HG03565 (cell line): Measurements from ENCODE around the gene ZNF141.
"Not testable (repeated sequence)": the region's sequence is repeated elsewhere in the genome, so short reads cannot be mapped to it uniquely, and the experiment has no call there.

Experiments used
- ATAC-seq: cut with Tn5 transposase; IDR thresholded peaks from one replicate; pipeline ENCODE4 v1.9.1; 2021; ENCODE audit warnings: mild to moderate bottlenecking, moderate library complexity; ENCODE audit not compliant: unreplicated experiment

ZNF141 gene

DNA sequence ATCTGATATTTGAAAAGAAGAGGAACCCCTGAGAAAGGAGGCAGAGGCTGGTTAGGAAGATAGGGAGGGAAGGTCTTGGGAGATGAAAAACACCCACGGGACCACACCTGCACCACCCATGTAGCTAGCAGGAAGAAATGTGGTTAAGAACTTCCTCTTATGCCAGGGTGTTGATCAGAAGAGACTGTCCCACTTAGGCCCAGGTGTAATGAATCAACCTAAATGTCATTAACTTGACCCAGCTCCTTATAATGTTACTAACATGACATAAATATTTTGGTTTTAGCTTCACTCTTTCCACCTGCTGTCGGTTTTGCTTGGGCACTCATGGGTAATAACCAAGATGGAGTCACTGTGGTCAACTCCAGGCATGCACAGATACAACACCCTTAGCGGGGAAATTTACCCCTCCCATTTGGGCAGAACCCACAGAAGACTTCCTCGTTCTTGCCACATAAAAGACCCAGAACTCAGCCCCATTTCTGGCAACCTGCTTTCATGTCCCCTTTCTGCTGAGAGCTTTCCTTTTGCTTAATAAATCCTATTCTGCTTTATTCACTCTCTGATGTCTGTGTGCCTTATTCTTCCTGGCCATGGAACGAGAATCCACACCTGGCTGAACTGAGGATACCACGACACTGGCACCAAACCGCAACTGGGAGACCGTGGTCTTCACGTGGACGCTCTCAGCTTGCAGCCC is 46.8 kb downstream of the ZNF141 start:
- ATAC-seq = no peak

DNA sequence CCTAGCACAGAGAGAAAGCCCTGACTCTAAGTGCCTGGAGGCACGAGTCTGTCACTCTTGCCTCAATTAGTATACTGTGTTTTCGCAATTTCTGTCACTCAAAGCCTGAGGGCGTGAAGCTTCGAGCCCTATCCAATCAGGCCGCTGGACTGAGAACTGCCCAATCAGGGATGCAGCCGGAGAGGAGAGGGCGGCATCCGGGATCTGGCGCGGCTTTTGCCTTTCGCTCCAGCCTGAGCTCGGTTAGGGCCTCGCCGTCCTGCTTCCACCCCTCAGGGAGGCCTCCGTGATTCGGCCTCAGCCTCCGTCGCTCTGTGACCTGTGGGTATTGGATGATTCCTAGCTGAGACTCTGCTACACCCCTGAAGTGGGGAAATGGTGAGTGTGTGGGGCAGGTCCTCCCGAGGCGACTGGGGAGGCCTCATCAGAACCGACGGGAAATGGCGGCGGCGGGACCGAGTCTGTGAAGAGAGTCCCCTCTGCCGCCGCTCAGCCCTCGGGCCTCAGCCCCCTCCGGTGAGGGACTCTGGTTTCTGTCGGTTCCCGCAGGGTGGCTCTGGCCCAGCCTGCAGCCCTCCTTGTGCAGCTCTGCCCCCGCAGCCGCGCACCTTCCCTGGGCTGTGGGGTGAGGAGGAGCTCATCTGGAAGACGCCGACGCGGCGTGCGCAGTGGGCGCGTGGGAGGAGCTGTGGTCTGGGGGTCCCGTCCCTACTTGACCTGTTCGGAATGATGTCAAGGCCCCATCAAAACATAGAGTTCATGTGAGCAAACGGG is 48.5 kb downstream of the ZNF141 start:
- no peak for ATAC-seq

DNA sequence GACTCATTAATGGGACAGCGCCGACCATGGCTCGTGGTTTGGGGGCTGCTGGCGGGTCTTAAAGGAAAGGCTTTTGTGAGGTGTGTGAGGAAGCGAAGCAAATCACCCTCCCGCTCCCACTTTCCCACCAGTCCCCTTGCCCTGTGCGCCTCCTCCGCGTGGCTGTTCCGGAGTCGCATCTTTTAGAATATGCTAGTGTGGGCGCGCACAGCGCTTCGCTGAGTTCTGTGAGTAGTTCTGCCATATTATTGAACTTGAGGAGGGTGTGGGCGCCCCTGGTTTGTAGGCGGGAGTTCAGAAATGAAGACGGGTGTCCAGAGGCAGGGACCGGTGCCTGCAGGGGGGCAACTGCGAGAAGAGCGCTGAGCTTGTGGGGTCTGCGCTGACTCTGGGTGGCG is 49.1 kb downstream of the ZNF141 start:
- ATAC-seq = no peak

DNA sequence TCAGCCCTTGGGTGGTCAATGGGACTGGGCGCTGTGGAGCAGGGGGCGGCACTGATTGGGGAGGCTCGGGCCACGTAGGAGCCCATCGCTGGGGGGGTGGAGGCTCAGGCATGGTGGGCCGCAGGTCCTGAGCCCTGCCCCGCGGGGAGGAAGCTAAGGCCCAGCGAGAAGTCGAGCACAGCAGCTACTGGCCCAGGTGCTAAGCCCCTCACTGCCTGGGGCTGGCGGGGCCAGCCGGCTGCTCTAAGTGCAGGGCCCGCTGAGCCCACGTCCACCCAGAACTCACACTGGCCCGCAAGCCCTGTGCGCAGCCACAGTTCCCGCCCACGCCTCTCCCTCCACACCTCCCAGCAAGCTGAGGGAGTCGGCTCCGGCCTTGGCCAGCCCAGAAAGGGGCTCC is 66.4 kb downstream of the ZNF141 start:
- ATAC-seq = no peak

DNA sequence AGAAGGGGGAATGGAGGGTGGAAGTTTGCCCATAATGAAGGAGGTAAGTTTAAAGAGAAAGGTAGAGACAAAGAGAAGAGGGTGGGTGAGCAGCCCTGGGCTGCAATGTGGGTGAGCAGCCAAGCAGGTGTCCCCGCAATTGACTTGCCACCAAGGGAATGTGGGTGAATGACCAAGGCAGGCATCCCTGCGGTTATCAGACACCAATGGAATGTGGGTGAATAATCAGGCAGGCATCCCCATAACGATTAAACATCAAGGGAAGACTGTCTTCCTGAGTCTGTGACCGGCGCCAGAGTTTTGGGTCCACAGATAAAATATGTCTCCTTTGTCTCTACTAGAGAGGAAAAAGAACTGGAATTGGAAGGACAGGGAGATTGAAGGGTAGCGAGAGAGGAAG is 70.7 kb downstream of the ZNF141 start:
- not testable (repeated sequence) for ATAC-seq

DNA sequence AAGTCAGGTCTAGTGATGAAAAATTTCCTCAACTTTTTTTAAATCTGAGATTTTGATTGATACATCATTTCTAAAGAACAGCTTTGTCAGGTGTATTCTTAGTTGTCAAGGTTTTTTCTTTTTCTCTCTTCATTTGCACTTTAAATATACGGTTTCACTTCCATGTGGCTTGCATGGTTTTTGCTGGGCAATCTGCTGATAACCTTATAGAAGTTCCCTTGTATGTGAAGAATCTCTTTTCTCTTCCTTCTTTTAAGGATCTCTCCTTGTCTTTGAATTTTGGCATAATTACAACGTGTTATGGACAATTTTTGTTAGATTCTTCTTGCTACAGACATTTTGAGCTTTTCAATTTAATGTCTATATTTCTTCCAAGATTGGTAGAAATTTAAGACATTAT is 85.0 kb downstream of the ZNF141 start:
- ATAC-seq = no peak
